ENCODE measurements around the gene ARNT2.

The ARNT2 gene

GRCh38 chr15:80605591-80606150 lies 201.5 kb downstream of the ARNT2 start:
- DNase-seq = no peak

GRCh38 chr15:80606511-80607071 lies 202.4 kb downstream of the ARNT2 start:
- DNase-seq = no peak

DNA sequence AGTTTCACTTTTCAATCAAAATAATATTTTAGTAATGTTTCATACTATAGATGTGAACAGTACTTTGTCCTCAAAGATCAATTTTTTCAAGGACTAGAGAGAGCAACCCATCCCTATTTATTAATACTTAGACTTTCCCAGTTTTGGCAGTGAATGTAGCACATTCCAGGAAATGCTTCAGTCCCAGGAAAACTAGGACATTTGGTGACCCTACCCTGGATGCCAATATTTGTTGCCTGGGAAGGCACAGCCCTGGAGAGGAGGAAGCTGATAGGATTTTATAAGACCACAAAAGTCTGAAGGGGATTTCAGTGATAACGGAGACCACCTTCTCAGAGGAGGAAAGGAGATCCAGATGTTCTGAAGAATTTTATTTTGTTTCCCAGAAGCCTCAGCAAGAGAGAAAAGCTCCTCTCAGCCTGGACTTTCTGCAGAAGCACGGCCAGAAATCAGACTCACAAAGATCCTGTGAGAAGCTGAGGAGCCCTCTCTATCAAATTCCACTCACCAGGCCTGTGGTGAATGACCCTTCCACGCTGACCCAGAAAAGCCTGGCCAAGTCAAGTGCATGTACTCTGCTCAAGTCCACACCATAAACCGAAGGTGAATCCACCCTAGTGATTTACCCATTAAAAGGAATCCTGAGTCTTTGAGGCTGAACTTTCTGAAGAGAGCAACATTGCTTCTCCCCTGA lies 203.3 kb downstream of the ARNT2 start:
- DNase-seq = no peak

GRCh38 chr15:80608688-80609087 lies 204.5 kb downstream of the ARNT2 start:
- no peak for DNase-seq

DNA sequence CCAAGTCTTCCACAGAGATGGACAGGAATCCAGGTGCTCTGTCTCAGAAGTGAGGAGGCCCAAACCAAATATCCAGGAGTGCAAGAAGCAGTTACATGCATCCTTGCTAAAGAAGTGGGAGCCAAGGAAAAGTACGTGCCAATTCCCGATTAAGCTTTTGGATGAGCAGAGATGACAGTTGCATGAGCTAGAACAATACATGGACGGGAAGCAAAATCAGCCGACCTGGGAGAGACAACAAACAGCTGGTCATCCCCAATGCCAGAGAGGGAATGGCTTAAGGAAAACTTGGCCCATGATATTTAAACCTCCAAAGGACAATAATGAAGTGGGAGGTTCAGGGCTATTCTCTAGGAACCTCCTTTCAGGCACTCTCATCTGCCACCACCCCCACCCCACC lies 204.9 kb downstream of the ARNT2 start:
- DNase-seq = no peak

- no peak for DNase-seq
Observed at GRCh38 chr15:80609512-80609946, 205.3 kb downstream of the ARNT2 start.

DNA sequence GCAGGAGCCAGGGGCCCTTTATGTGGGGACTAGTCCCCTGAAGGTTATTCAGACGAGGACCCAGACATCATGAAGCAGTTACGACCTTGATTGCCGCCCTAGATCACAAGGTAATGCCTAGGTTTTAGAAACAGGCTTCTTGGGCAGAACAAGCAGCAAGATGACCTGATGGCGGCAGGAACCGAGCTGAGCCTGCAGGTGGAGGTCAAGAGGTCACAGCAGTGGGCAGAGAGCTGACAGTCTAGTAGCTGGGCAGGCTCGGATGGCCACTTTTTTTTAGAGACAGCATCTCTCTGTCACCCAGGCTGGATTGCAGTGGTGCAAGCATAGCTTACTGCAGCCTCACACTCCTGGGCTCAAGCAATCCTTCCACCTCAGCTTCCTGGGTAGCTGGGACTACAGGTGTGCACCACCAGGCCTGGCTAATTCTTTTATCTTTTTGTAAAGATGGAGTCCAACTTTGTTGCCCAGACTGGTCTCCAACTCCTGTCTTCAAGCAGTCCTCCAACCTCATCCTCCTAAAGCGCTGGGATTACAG lies 207.4 kb downstream of the ARNT2 start:
- DNase-seq = no peak

- DNase-seq = no peak
Observed at GRCh38 chr15:80612118-80612823, 208.1 kb downstream of the ARNT2 start.

DNA sequence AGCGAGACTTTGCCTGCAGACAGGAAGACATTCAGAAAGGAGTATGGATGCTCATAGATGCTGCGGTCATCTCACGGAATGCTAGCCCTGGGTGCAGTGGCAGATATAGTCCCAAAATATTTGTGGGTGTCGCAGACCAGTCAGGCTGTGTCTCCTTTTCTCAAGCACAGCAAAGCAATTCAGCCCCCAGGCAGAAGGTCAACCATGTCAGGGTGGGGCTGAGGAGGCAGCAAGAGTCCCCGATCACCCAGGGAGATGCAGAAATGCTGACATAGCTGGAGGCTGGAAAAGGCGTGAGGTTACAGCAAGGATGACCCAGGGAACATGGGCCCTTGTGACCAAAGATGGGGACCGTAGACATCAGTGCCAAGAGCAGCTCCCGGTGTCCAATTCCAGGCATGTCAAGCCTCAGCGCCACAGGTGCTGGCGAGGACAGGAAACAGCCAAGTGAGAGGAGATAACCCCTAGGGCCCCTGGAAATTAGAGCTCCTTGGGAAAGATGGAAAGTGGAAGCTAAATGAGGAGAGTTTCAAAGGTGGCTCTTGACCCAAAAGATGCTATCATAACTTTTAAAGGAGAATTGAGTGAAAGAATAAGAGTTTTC lies 209.7 kb downstream of the ARNT2 start:
- DNase-seq = no peak

GRCh38 chr15:80614711-80615360 lies 210.7 kb downstream of the ARNT2 start:
- DNase-seq = no peak

GRCh38 chr15:80615361-80615736 lies 211.2 kb downstream of the ARNT2 start:
- no peak for DNase-seq

- DNase-seq = no peak
Observed at GRCh38 chr15:80615783-80616391, 211.7 kb downstream of the ARNT2 start.

DNA sequence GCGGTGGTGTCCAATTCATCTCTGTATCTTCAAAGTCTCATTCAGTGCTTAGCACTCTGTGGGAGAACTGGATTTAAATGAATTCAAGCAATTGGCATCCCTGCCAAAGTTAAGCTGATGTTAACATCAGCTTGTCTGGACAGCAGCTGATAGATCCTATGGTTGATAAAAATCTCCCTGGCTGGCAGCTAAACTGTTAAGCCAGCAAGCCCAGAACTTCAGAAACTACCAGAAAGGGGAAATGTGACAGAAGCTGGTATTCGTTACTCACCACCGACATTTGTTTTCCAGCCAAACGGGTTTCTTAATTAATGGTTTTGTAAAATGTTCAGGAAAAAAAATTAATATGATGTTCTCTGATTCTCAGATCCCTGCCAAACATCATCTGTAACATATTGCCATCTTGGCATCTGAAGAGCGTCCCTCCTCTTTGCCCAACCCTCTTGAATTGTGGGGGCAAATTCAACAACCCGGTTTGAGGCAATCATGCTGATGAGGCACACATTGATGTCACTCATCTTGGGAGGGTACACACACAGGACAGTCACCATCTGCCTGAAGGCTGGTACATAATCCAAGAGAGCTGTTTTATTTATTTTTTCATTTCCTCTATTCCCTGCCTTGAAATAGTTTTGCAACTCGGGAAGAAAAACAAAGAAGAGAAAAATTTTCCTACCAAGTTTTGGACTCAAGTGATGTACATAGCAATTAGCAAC lies 214.7 kb downstream of the ARNT2 start:
- no peak for DNase-seq

DNA sequence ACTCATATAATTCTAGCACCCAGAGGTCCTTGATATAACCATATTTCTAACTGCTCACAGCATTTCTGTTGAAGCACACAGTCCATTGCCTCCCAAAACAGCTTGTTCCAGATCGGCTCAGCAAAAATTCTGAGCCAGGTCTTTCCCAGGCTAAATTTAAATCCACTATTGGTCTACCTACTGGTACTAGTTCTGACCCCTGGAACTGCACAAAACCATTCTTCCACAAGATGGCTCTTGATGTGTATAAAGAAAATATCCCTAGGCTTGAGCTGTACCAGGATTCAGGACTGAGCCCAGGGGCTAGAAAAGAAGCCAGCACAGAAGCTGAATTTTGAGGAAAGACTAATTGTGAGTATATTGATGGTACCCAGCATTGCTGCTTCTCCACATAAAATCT lies 215.5 kb downstream of the ARNT2 start:
- DNase-seq = no peak

- no peak for DNase-seq
Observed at GRCh38 chr15:80620141-80620540, 216.0 kb downstream of the ARNT2 start.

- DNase-seq = no peak
Observed at GRCh38 chr15:80620931-80621330, 216.7 kb downstream of the ARNT2 start.

GRCh38 chr15:80626643-80627120 lies 222.5 kb downstream of the ARNT2 start:
- no peak for DNase-seq

DNA sequence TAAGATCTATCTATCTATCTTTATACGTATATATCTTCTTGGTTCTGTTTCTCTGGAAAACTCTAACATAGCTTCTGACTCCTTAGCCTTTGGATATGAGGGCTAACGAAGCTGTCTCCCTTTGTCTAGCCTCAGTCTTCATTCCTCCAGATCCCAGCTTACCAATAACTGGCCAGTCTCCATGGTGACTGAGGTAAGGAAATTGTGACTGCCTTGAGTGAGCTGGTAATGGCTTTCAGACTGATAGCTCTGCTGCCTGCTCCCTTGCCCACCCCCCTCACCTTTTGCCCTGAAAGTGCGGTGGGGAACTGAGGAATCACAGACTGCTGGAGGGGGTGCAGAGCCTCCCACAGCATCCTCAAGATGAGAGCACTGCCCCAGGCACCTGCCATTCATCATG lies 225.2 kb downstream of the ARNT2 start:
- DNase-seq = no peak

GRCh38 chr15:80630981-80631380 lies 226.8 kb downstream of the ARNT2 start:
- no peak for DNase-seq

- no peak for DNase-seq
Observed at GRCh38 chr15:80633221-80633620, 229.0 kb downstream of the ARNT2 start.

DNA sequence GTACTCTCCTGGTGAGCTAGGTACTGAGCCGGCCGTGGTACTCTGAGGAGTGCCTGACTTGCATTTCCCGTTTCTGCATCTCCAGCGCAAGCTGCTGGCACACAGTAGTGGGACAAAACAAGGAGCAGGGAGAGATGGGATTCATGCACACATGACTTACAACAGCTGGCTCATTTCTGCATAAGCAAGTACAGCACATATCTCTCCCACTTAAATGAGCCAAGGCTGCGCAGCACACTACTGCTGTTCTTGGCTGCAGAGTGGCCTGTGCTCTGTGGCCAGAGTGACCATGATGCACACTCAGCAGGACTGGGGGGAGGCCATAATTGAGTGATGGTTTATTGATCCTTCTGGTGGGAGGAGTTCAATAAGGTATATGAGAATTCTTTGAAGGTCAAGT lies 231.8 kb downstream of the ARNT2 start:
- no peak for DNase-seq

All from T1000 (cell line).